ENCODE results near the gene RALGAPB.

Gene RALGAPB

DNA sequence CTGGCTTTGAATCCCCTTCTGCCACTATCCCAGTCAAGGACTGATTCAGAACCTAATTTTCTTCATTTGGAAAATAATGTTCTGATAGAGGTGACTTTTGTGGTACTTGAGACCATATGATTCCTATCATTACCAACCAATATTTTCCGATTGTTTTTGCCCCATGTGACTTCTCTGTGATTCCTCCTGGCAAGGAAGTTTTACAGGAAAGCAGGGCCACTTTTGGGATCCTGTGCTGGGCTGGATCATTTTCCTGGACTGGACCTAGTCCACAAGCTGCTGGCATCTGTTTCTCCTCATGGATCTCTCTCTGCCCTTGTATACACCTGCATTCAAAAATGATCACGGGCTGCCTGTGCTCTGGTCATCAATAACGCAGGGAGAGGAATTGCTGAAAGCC, 23.6 kb upstream of the RALGAPB start:
- Histone ChIP-seq H3K4me1 (ENCODE audit: control insufficient read depth in 1 of 2, insufficient read depth in 1 of 2, low read depth in 1 of 2, low read length in 1 of 2) (peaks cover 6 to 10% of the 10 kb centered on the region in 2 experiments), H3K27ac (no peak overlapping the region), H3K27me3 (no peaks in the 10 kb centered on the region), H3K36me3 (peaks cover 6% of the 10 kb centered on the region), H3K4me3 (ENCODE audit: low read depth in 1 of 2, low read length in 1 of 2) (no peak overlapping the region), H3K9me3 (no peaks in the 10 kb centered on the region)
- TF ChIP-seq, protein P1, sequence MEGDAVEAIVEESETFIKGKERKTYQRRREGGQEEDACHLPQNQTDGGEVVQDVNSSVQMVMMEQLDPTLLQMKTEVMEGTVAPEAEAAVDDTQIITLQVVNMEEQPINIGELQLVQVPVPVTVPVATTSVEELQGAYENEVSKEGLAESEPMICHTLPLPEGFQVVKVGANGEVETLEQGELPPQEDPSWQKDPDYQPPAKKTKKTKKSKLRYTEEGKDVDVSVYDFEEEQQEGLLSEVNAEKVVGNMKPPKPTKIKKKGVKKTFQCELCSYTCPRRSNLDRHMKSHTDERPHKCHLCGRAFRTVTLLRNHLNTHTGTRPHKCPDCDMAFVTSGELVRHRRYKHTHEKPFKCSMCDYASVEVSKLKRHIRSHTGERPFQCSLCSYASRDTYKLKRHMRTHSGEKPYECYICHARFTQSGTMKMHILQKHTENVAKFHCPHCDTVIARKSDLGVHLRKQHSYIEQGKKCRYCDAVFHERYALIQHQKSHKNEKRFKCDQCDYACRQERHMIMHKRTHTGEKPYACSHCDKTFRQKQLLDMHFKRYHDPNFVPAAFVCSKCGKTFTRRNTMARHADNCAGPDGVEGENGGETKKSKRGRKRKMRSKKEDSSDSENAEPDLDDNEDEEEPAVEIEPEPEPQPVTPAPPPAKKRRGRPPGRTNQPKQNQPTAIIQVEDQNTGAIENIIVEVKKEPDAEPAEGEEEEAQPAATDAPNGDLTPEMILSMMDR (IDR thresholded peaks at IDR 0.05), result no peak

DNA sequence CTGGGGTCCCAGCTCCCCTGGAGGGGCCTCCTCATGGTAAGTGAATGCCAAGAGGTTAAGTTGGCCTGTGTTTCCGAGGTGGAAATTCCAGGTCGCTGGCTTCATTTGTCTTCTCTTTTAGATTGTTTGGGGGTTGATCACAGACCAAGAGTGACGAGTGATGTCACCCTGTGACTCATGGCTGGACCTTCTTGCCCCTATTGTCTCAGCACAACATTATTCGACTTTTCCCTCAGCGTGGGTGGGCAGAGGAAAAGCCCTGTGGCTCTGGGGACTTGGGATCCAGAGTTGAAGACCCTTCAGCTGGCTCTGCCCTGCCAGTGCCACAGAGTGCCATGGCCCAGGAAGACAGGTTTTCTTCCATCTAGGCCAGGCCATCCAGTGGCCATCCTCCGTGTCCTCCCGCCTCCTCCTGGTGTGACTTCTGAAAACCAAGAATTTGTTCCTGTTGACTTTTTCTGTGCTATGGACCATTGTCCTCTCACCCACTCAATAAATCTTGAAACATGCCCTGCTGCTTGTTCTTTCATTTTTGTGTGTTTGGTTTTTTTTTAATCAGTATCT, 22.1 kb upstream of the RALGAPB start:
- no peak overlapping the region for H3K27ac ChIP-seq
- peaks cover 6 to 10% of the 10 kb centered on the region in 2 experiments for H3K4me1 ChIP-seq (ENCODE audit: control insufficient read depth in 1 of 2, insufficient read depth in 1 of 2, low read depth in 1 of 2, low read length in 1 of 2)
- no peaks in the 10 kb centered on the region for H3K9me3 ChIP-seq
- H3K36me3 ChIP-seq, result peaks cover 6% of the 10 kb centered on the region
- no peak overlapping the region for H3K4me3 ChIP-seq (ENCODE audit: low read depth in 1 of 2, low read length in 1 of 2)
- TF ChIP-seq, protein P1 (IDR thresholded peaks at IDR 0.05), result no peak
- H3K27me3 ChIP-seq, result no peaks in the 10 kb centered on the region

DNA sequence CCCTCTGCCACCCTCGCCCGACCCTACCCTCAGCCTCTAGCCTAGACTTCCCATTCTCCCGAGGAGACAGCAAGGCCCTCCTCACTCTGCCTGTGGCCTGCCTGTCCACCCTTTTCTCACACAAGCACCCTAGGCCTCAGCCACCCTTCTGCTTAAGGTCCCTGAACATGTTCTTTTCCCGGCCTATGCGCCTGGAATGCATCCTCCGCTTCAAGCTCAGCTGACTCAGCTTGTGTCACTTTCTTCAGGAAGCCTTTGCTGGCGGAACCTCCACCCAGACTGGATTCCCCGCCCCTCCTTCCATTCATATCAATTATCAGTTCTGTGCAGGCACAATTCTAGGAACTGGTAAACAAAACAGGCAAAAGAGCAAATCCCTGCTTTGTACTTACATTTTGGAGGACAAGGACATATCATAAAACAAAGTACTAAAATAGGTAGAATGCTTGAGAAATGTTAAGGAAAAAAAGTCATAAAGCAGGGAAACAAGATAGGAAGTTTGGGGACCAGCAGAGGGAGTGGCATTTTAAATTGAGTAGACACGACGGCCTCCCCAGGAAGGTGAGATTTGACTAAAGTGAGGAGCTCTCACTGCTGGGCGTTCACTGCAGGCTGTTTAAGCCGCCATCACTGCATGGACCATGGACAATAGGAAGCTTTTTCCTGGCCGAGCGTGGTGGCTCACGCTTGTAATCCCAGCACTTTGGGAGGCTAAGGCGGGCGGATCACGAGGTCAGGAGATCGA, 19.6 kb upstream of the RALGAPB start:
- Histone ChIP-seq H3K4me1 (ENCODE audit: control insufficient read depth in 1 of 2, insufficient read depth in 1 of 2, low read depth in 1 of 2, low read length in 1 of 2) (no peaks in the 10 kb centered on the region), H3K27ac (no peak overlapping the region), H3K36me3 (peaks cover 6% of the 10 kb centered on the region), H3K4me3 (ENCODE audit: low read depth in 1 of 2, low read length in 1 of 2) (no peak overlapping the region), H3K9me3 (no peaks in the 10 kb centered on the region), H3K27me3 (peaks cover 2% of the 10 kb centered on the region)
- TF ChIP-seq, protein P1 (IDR thresholded peaks at IDR 0.05), result no peak

DNA sequence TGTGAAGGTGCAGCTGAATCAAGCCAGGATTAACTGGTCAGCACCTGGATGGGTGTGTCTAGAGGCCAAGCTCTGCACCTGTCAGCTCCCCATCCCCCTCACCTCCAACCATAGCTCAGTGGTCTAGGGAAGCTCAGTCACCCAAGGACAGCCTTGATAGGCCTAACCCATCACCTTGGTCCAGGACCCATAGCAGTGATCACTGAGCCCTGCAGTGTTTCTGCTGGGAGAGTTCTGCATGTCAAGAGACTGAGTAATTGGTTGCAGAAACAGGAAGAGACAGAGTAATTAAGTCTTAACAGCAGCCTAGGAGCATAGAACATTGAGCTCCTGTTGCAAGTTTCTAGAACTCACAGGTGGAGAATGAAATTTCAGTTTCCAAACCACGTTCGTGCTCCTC, 18.7 kb upstream of the RALGAPB start:
- H3K36me3 ChIP-seq, result peaks cover 6% of the 10 kb centered on the region
- H3K4me1 ChIP-seq (ENCODE audit: control insufficient read depth in 1 of 2, insufficient read depth in 1 of 2, low read depth in 1 of 2, low read length in 1 of 2), result no peaks in the 10 kb centered on the region
- no peaks in the 10 kb centered on the region for H3K9me3 ChIP-seq
- TF ChIP-seq, protein P1 (IDR thresholded peaks at IDR 0.05), result no peak
- no peak overlapping the region for H3K4me3 ChIP-seq (ENCODE audit: low read depth in 1 of 2, low read length in 1 of 2)
- H3K27ac ChIP-seq, result no peak overlapping the region
- peaks cover 5% of the 10 kb centered on the region for H3K27me3 ChIP-seq

DNA sequence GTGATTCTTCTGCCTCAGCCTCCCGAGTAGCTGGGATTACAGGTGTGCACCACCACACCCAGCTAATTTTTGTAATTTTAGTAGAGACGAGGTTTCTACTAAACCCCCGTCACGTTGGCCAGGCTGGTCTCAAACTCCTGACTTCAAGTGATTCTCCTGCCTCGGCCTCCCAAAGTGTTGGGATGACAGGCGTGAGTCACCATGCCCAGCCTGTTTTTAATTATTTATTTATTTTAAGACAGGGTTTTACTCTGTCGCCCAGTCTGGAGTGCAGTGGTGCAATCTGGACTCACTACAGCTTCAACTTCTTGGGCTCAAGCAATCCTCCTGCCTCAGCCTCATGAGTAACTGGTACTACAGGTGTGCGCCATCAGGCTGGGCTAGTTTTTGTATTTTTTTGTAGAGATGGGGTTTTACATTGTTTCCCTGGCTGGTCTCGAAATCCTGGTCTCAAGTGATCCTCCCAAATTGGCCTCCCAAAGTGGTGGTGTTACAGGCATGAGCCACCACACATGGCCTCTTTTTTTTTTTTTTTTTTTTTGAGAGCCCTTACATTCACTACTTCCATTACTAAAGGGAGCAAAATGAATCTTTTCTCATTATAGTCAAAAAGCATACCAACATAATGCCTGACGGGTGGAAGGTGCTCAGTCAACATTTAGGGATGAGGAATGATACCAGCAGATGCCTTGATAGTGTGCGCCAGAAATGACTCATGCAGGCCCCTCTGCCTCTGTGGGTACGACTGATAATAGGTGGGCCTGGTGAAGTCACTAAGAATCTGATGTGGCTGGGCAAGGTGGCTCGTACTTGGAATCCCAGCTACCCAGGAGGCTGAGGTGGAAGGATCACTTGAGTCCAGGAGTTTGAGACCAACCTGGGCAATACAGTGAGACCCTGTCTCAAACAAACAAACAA, 17.8 kb upstream of the RALGAPB start:
- no peak overlapping the region for H3K4me3 ChIP-seq (ENCODE audit: low read depth in 1 of 2, low read length in 1 of 2)
- H3K27ac ChIP-seq, result no peak overlapping the region
- peaks cover 5% of the 10 kb centered on the region for H3K27me3 ChIP-seq
- no peaks in the 10 kb centered on the region for H3K4me1 ChIP-seq (ENCODE audit: control insufficient read depth in 1 of 2, insufficient read depth in 1 of 2, low read depth in 1 of 2, low read length in 1 of 2)
- TF ChIP-seq, protein P1 (IDR thresholded peaks at IDR 0.05), result no peak
- H3K36me3 ChIP-seq, result no peaks in the 10 kb centered on the region
- H3K9me3 ChIP-seq, result no peaks in the 10 kb centered on the region

All from neutrophil (primary cell).